SK-N-SH treated with all-trans-retinoic acid at 6 μM for 48 hours (cell line): Measurements from ENCODE around the gene C19orf67.

Source experiments
- ATAC-seq: fragments of 200-7000 bp; cut with Tn5 transposase; 3 replicates; pipeline ENCODE4 v1.9.1; 2020; ENCODE audit warnings: mild to moderate bottlenecking, moderate library complexity
- ARNTL ChIP-seq: fragments of 450-650 bp; formaldehyde crosslinking; IDR thresholded peaks from 2 replicates; pipeline ENCODE4 v1.5.0; 2020; ENCODE audit warnings: low read depth, mild to moderate bottlenecking, moderate library complexity, borderline replicate concordance
- CREB5 ChIP-seq: fragments of 250-450 bp; sonication (Bioruptor Pico); IDR thresholded peaks from 2 replicates; pipeline ENCODE4 v1.5.1; 2020; ENCODE audit warnings: low read depth, mild to moderate bottlenecking, moderate library complexity
- CSDC2 ChIP-seq: fragments of 250-450 bp; sonication (Bioruptor Pico); IDR thresholded peaks from 2 replicates; pipeline ENCODE4 v1.5.0; 2020; ENCODE audit warnings: mild to moderate bottlenecking, moderate library complexity
- ESRRG ChIP-seq: fragments of 250-450 bp; sonication (Bioruptor Pico); IDR thresholded peaks from 2 replicates; pipeline ENCODE4 v1.6.1; 2021; ENCODE audit warnings: mild to moderate bottlenecking
- GLIS3 ChIP-seq: fragments of 250-450 bp; sonication (Bioruptor Pico); IDR thresholded peaks from 2 replicates; pipeline ENCODE4 v1.5.0; 2020; ENCODE audit warnings: mild to moderate bottlenecking, moderate library complexity
- ISL1 ChIP-seq: fragments of 250-450 bp; sonication (Bioruptor Pico); IDR thresholded peaks from 2 replicates; pipeline ENCODE4 v2.1.2; 2022; ENCODE audit warnings: mild to moderate bottlenecking, moderate library complexity
- OSR1 ChIP-seq: fragments of 250-450 bp; sonication (Bioruptor Pico); IDR thresholded peaks from 2 replicates; pipeline ENCODE4 v1.8.0; 2022; ENCODE audit warnings: moderate library complexity, mild to moderate bottlenecking, inconsistent platforms
- PATZ1 ChIP-seq: fragments of 250-450 bp; sonication (Bioruptor Pico); IDR thresholded peaks from 2 replicates; pipeline ENCODE4 v1.8.0; 2020; ENCODE audit warnings: mild to moderate bottlenecking, moderate library complexity, borderline replicate concordance
- POU6F1 ChIP-seq: fragments of 250-450 bp; sonication (Bioruptor Pico); IDR thresholded peaks from 2 replicates; pipeline ENCODE4 v1.8.0; 2021; ENCODE audit warnings: low read depth, mild to moderate bottlenecking, moderate library complexity, borderline replicate concordance
- PPARA ChIP-seq: fragments of 250-450 bp; sonication (Bioruptor Pico); IDR thresholded peaks from 2 replicates; pipeline ENCODE4 v1.5.0; 2020; ENCODE audit warnings: mild to moderate bottlenecking, borderline replicate concordance
- RARB ChIP-seq: fragments of 250-450 bp; sonication (Bioruptor Pico); IDR thresholded peaks from 2 replicates; pipeline ENCODE4 v1.8.0; 2021; ENCODE audit warnings: mild to moderate bottlenecking, moderate library complexity
- SNAI2 ChIP-seq: fragments of 250-450 bp; sonication (Bioruptor Pico); IDR thresholded peaks from 2 replicates; pipeline ENCODE4 v1.5.0; 2020; ENCODE audit warnings: mild to moderate bottlenecking, moderate library complexity
- TOX ChIP-seq: fragments of 250-450 bp; sonication (Bioruptor Pico); IDR thresholded peaks from 2 replicates; pipeline ENCODE4 v1.8.0; 2021; ENCODE audit warnings: mild to moderate bottlenecking, moderate library complexity, borderline replicate concordance
- TSHZ2 ChIP-seq: fragments of 250-450 bp; sonication (Bioruptor Pico); IDR thresholded peaks from 2 replicates; pipeline ENCODE4 v1.5.0; 2020; ENCODE audit warnings: mild to moderate bottlenecking, moderate library complexity
- ZC3H10 ChIP-seq: fragments of 250-450 bp; sonication (Bioruptor Pico); IDR thresholded peaks from 2 replicates; pipeline ENCODE4 v1.5.1; 2021; ENCODE audit warnings: mild to moderate bottlenecking, moderate library complexity
- ZFP3 ChIP-seq: fragments of 250-450 bp; sonication (Bioruptor Pico); IDR thresholded peaks from 2 replicates; pipeline ENCODE4 v1.5.0; 2020; ENCODE audit warnings: mild to moderate bottlenecking, moderate library complexity
- ZFP30 ChIP-seq: fragments of 450-650 bp; formaldehyde crosslinking; IDR thresholded peaks from 2 replicates; pipeline ENCODE4 v1.5.0; 2022; ENCODE audit warnings: mild to moderate bottlenecking, moderate library complexity
- ZNF565 ChIP-seq: fragments of 450-650 bp; formaldehyde crosslinking; conservative IDR thresholded peaks from 2 replicates; pipeline ENCODE4 v1.5.0; 2020; ENCODE audit warnings: low read depth, mild to moderate bottlenecking, moderate library complexity
- ZNF8 ChIP-seq: fragments of 450-650 bp; formaldehyde crosslinking; IDR thresholded peaks from 2 replicates; pipeline ENCODE4 v1.5.0; 2020; ENCODE audit warnings: mild to moderate bottlenecking, moderate library complexity

The C19orf67 gene

GRCh38 chr19:14055396-14055795 is 30.2 kb downstream of the C19orf67 start:
- TF ChIP-seq TSHZ2 (no peak), PPARA (CRISPR knock-in tag) (no peak), ESRRG (CRISPR knock-in tag) (no peak)
- ATAC-seq: no peak

- ATAC-seq: no peak
- TF ChIP-seq RARB (CRISPR knock-in tag): no peak
- no peak for TF ChIP-seq OSR1 (CRISPR knock-in tag)
- no peak for TF ChIP-seq ARNTL (CRISPR knock-in tag)
- TF ChIP-seq ZFP3 (CRISPR knock-in tag): no peak
- no peak for TF ChIP-seq CSDC2
- no peak for TF ChIP-seq GLIS3 (CRISPR knock-in tag)
- no peak for TF ChIP-seq CREB5 (CRISPR knock-in tag)
- TF ChIP-seq ZNF8 (CRISPR knock-in tag): no peak
- TF ChIP-seq TSHZ2: no peak
- TF ChIP-seq ISL1 (CRISPR knock-in tag): no peak
- no peak for TF ChIP-seq ZNF565 (CRISPR knock-in tag)
- no peak for TF ChIP-seq POU6F1 (CRISPR knock-in tag)
- no peak for TF ChIP-seq PPARA (CRISPR knock-in tag)
- no peak for TF ChIP-seq ZC3H10 (CRISPR knock-in tag)
- TF ChIP-seq SNAI2 (CRISPR knock-in tag): no peak
- TF ChIP-seq PATZ1 (CRISPR knock-in tag): no peak
- no peak for TF ChIP-seq ZFP30 (CRISPR knock-in tag)
Measured at GRCh38 chr19:14054721-14055120, 30.9 kb downstream of the C19orf67 start.

GRCh38 chr19:14054099-14054498 is 31.5 kb downstream of the C19orf67 start:
- TF ChIP-seq PPARA (CRISPR knock-in tag): no peak
- no peak for TF ChIP-seq RARB (CRISPR knock-in tag)
- no peak for TF ChIP-seq GLIS3 (CRISPR knock-in tag)
- no peak for TF ChIP-seq ZC3H10 (CRISPR knock-in tag)
- TF ChIP-seq ZNF8 (CRISPR knock-in tag): no peak
- no peak for TF ChIP-seq TOX (CRISPR knock-in tag)
- no peak for TF ChIP-seq ZFP3 (CRISPR knock-in tag)
- no peak for TF ChIP-seq ARNTL (CRISPR knock-in tag)
- TF ChIP-seq ESRRG (CRISPR knock-in tag): no peak
- TF ChIP-seq, all 23 proteins: peak for 0
- no peak for ATAC-seq
